ENCODE results near the gene PHPT1.

Gene PHPT1

DNA sequence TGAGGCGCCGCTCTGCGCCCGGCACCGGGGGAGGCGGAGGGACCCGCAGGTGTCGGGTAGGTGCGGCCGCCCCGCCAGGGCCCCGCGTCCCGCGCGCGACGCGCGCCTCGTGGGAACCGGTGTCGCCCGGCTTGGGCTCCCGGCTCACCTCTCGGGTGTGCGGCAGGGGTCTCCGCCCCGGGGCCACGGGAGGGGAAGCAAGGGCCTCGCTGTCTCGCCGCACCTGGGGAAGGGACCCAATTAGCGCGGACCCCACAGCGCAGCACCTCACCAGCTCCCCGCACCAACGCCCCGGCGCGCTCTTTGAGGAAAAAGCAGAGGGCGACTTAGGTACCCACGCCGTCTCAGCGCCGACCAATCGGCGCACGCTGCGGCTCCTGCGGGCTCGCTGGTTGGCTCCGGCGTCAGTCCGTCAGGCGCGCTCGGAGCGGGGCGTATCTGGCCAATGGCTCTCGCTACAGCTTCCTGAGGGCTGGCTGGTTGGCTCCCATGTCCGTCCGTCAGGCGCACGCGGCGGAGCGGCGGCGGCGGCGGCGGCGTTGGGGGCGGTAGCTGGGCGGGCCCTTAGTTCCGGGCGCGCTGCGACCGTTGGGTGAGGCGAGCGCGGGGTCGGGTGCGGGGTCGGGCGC is 36.9 kb downstream of the PHPT1 start, which contains the start of gene TRAF2:
Gene TRAF2 (plus strand): TSS at position 567 of the 629 bp plus-strand sequence. CDS start 12,225 bp downstream, outside the sequence.
- TF ChIP-seq, protein P1, sequence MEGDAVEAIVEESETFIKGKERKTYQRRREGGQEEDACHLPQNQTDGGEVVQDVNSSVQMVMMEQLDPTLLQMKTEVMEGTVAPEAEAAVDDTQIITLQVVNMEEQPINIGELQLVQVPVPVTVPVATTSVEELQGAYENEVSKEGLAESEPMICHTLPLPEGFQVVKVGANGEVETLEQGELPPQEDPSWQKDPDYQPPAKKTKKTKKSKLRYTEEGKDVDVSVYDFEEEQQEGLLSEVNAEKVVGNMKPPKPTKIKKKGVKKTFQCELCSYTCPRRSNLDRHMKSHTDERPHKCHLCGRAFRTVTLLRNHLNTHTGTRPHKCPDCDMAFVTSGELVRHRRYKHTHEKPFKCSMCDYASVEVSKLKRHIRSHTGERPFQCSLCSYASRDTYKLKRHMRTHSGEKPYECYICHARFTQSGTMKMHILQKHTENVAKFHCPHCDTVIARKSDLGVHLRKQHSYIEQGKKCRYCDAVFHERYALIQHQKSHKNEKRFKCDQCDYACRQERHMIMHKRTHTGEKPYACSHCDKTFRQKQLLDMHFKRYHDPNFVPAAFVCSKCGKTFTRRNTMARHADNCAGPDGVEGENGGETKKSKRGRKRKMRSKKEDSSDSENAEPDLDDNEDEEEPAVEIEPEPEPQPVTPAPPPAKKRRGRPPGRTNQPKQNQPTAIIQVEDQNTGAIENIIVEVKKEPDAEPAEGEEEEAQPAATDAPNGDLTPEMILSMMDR (IDR thresholded peaks at IDR 0.05; ENCODE audit: low read depth, low read length, missing control alignments), result no peak
- H3K4me3 ChIP-seq (ENCODE audit: low read depth, low read length), result peak within 1 kb of the TSS; percentile 72
- DNase-seq (ENCODE audit: low read depth), result peak; percentile 98

DNA sequence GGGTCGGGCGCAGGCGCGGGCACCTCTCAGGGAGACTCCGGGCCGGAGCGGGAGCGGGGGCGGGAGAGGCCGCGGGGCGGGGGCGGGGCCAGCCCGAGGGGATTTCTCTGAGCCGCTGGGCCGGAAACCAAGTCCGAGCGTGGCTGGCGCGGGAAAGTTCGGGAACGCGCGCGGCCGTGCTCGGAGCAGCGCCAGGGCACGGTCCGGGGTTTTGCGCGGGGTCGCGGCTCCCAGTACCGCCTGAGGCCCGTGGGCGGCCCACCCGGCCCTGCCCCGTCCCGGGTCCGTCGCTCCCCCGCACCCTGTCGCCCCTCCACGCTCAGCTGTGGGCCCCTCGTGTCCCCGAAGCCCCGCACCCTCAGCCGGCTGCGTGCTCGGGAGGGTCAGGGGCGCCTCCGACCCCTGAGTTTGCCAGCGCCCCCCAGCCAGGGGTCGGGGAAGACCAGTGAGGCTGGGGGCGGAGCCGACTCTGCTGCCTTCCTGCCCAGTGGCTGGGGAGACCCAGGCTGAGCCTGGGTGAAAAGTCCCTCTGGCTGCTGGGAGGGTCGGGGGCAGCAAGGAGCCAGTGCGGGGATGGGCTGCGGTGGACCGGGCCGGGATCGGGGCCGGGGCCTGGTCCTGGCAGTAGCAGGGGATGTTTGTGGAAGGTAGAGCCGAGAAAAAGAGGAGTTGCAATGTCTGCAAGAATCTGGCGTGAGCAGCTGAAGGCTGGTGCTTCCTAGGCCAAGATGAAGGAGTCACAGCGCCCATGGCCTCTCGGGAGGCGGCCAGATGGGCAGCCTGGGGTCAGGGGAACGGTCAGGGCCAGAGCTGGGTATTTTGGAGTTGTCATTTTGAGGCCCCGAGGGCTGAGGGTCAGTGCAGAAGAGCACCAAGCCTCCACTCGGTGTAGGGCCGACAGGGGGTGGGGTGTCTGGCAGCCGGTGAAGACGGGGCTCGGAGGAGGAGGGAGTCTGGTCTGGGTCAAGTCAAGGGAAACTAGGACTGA is 37.7 kb downstream of the PHPT1 start:
- H3K4me3 ChIP-seq (ENCODE audit: low read depth, low read length), result peak overlapping the region; percentile 72
- DNase-seq (ENCODE audit: low read depth), result no peak
- TF ChIP-seq, protein P1 (IDR thresholded peaks at IDR 0.05; ENCODE audit: low read depth, low read length, missing control alignments), result no peak

DNA sequence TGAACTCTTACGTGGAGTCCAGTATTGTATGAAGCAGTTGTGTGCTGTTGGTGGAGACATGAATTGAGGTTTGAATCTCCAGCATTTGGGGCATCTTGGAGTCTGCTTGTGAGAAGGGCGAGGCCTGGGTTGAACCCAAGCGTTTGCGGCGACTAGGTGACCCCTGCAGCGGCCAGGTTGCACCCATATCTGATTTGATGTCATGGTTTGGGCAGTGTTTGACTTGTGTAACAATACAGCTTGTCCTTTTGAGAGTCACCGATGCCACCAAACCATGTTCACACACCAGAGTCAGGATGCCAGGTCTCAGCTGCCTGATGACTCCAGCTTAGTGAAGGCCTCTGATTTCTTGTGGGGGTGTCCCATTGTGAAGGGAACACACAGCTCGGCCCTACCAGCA is 39.2 kb downstream of the PHPT1 start:
- H3K4me3 ChIP-seq (ENCODE audit: low read depth, low read length), result no peak overlapping the region

DNA sequence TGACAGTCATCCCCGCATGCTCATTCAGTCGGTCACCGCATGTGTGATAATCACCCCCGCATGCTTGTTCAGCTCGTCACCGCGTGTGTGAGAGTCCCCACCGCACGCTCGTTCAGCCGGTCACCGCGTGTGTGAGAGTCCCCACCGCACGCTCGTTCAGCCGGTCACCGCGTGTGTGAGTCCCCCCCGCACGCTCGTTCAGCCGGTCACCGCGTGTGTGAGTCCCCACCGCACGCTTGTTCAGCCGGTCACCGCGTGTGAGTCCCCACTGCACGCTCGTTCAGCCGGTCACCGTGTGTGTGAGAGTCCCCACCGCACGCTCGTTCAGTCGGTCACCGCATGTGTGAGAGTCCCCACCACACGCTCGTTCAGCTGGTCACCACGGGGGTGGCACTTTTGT is 40.6 kb downstream of the PHPT1 start:
- TF ChIP-seq, protein P1 (IDR thresholded peaks at IDR 0.05; ENCODE audit: low read depth, low read length, missing control alignments), result no peak
- no peak for DNase-seq (ENCODE audit: low read depth)
- no peak overlapping the region for H3K4me3 ChIP-seq (ENCODE audit: low read depth, low read length)

More for the DNA sequence above, 39.2 kb downstream of the PHPT1 start:
- TF ChIP-seq, protein P1 (IDR thresholded peaks at IDR 0.05; ENCODE audit: low read depth, low read length, missing control alignments), result no peak
- no peak for DNase-seq (ENCODE audit: low read depth)

DNA sequence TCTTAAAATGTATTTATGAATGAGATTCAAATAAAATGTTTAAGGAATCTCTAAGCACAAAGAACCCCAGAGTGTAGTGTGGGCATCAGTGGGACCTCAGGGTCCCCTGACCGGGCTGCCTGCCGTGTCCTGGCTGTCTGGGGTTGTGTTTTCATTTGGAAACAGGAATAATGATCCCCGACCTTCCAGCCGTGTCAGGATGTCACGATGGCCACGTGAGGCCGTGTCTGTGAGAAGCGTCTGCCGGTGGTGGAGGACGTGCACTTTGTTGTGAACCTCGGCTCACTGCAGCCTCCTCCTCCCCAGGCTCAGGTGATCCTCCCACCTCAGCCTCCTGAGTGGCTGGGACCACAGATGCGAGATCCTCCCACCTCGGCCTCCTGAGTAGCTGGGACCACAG is 41.5 kb downstream of the PHPT1 start:
- TF ChIP-seq, protein P1 (IDR thresholded peaks at IDR 0.05; ENCODE audit: low read depth, low read length, missing control alignments), result no peak
- H3K4me3 ChIP-seq (ENCODE audit: low read depth, low read length), result no peak overlapping the region
- no peak for DNase-seq (ENCODE audit: low read depth)

DNA sequence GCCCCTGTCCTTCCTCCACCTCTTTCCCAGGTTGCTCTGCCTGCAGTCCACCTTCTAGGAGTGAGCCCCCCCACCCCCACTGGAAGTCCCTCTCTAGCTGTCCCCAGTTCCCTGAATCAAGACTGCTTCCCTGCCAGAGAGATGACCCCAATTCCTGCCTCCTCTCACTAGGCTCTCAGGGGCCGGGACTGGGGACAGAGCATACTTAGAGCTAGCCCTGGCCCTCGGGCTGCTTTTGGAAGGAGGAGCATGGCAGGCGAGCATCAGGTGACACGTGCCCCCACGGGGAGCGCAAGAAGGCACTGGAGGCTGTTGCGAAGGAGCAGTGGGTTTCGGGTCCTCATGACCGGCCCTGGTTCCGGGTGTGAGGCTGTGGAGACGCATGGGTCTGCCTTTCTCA is 46.8 kb downstream of the PHPT1 start:
- TF ChIP-seq, protein P1 (IDR thresholded peaks at IDR 0.05; ENCODE audit: low read depth, low read length, missing control alignments), result no peak
- no peak overlapping the region for H3K4me3 ChIP-seq (ENCODE audit: low read depth, low read length)
- no peak for DNase-seq (ENCODE audit: low read depth)

Measured in GM12864 (cell line).